ENCODE data around the gene PMM2.

PMM2 gene

GRCh38 chr16:8898660-8899318 lies 101.2 kb downstream of the PMM2 start:
- no peak for DNase-seq
- Histone ChIP-seq H3K9me3 (no peaks in the 10 kb centered on the region), H3K27me3 (no peaks in the 10 kb centered on the region), H3K4me3 (ENCODE audit: low read depth, low read length) (no peak overlapping the region), H3K36me3 (peaks cover 90% of the 10 kb centered on the region), H3K4me1 (peaks cover 5% of the 10 kb centered on the region)
- no peak for TF ChIP-seq CTCF (IDR thresholded peaks at IDR 0.05; ENCODE audit: low read depth, low read length)

Measured in BE2C (cell line).